Right atrium auricular region (tissue), 2 donors: ENCODE measurements around the gene ETF1. TPM values are rescaled to one million over a fixed set of nuclear protein-coding genes. Genes with fewer than 3 reads are reported as not detected.

Source experiments
- DNase-seq: peaks from one replicate; pipeline ENCODE4 v3.0.0-alpha.2; 2019; ENCODE audit warnings: low spot score
- H3K27ac ChIP-seq, 2 donors: fragments of 200-600 bp; sonication (generic); 1 replicate in 1 of 2; 2 replicates in 1 of 2; pipeline ENCODE4 v1.5.1; 2016 to 2019
- H3K27me3 ChIP-seq, 2 donors: fragments of 200-600 bp; sonication (generic); one replicate each; pipeline versions ENCODE4 v1.5.1 to v1.6.0; 2017 to 2019
- H3K36me3 ChIP-seq: fragments of 200-600 bp; sonication (generic); one replicate; pipeline ENCODE4 v1.5.1; 2016
- H3K4me1 ChIP-seq, 2 donors: fragments of 200-600 bp; sonication (generic); one replicate each; pipeline versions ENCODE4 v1.5.1 to v1.6.0; 2017 to 2019
- H3K4me3 ChIP-seq, 2 donors: fragments of 200-600 bp; sonication (generic); 1 replicate in 1 of 2; 2 replicates in 1 of 2; pipeline ENCODE4 v1.5.1; 2017 to 2019; ENCODE audit warnings: mild to moderate bottlenecking in 1 of 2, moderate library complexity in 1 of 2
- H3K9me3 ChIP-seq, 2 donors: fragments of 200-600 bp; sonication (generic); one replicate each; pipeline ENCODE4 v1.5.1; 2019
- total RNA-seq, 2 donors: library from RNA; depleted of rRNA; stranded (reverse); fragments of >200 nt; gene quantifications; one replicate each; pipeline ENCODE4 v1.1.0, GENCODE V29; 2016
- TF ChIP-seq, protein P1 (sequence below), 2 donors: fragments of 200-600 bp; sonication (generic); IDR thresholded peaks; one replicate each; pipeline ENCODE4 v1.5.1; 2019; ENCODE audit warnings: antibody characterized with exemption in 2 of 2

ETF1 gene
- total RNA-seq, 2 donors from 2014 or later: 62.0 to 64.1 TPM

DNA sequence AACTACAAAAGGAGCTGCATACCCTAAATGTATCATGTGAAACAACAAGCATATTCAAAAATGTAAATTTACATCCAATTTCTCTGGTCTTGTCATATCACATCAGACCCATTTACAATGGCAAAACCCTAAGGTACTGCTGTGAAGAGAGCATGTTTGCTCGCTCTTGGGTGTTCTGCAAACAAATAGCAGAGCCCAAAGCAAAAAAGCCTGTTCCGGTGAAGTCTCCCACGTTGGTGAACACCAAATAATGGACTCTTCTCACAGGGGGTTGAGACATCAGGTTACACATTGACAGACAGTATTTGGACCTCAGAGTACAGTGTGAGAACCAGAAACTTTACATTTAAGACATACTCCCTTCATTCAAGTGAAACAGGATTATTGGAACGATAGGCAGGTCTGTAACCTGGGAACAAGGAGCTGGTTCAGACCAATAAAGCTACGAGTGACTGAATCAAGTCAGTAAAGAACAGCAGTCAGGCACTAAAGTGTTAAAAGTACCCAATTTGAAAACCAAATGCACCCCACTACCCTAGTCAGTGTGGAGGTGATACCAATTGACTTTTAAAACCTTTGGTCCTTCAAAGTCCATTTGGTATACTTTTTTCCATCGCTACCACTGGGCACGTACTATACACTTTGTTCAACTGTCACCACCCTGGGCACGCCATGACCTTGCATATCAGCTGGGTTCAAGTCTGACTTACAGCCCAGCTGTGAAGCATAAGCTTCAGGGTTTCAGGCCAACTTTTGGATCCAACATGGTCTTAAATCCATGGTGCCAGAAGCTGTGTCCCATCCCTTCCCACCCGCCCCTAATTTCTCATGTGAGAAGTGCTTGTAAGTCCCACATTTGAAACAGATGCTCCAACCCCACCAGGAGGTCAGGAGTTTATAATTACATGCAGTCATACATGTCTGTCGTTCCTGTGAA, 36.4 kb downstream of the ETF1 start:
- Histone ChIP-seq H3K9me3 (no peaks in the 10 kb centered on the region), H3K36me3 (peaks cover 46% of the 10 kb centered on the region), H3K4me1 (peaks cover 0 to 14% of the 10 kb centered on the region in 2 donors), H3K4me3 (no peak overlapping the region), H3K27ac (no peak overlapping the region), H3K27me3 (no peaks in the 10 kb centered on the region)
- TF ChIP-seq, protein P1, sequence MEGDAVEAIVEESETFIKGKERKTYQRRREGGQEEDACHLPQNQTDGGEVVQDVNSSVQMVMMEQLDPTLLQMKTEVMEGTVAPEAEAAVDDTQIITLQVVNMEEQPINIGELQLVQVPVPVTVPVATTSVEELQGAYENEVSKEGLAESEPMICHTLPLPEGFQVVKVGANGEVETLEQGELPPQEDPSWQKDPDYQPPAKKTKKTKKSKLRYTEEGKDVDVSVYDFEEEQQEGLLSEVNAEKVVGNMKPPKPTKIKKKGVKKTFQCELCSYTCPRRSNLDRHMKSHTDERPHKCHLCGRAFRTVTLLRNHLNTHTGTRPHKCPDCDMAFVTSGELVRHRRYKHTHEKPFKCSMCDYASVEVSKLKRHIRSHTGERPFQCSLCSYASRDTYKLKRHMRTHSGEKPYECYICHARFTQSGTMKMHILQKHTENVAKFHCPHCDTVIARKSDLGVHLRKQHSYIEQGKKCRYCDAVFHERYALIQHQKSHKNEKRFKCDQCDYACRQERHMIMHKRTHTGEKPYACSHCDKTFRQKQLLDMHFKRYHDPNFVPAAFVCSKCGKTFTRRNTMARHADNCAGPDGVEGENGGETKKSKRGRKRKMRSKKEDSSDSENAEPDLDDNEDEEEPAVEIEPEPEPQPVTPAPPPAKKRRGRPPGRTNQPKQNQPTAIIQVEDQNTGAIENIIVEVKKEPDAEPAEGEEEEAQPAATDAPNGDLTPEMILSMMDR (IDR thresholded peaks at IDR 0.05): no peak
- DNase-seq: no peak

- peak overlapping the region in 1 of 2 donors; percentile 27 for H3K27ac ChIP-seq
- H3K9me3 ChIP-seq: no peaks in the 10 kb centered on the region
- TF ChIP-seq, protein P1 (IDR thresholded peaks at IDR 0.05): no peak
- no peaks in the 10 kb centered on the region for H3K27me3 ChIP-seq
- peaks cover 27% of the 10 kb centered on the region for H3K36me3 ChIP-seq
- no peak for DNase-seq
- H3K4me3 ChIP-seq: no peak overlapping the region
- H3K4me1 ChIP-seq: peaks cover 0 to 14% of the 10 kb centered on the region in 2 donors
These were observed 38.2 kb downstream of the ETF1 start for GRCh38 chr5:138504799-138505198.

GRCh38 chr5:138503487-138504270, 39.4 kb downstream of the ETF1 start:
- H3K4me3 ChIP-seq: no peak overlapping the region
- TF ChIP-seq, protein P1 (IDR thresholded peaks at IDR 0.05): peak; percentile 46 to 80
- no peaks in the 10 kb centered on the region for H3K27me3 ChIP-seq
- no peaks in the 10 kb centered on the region for H3K9me3 ChIP-seq
- H3K4me1 ChIP-seq: peaks cover 0 to 14% of the 10 kb centered on the region in 2 donors
- peak overlapping the region in 1 of 2 donors; percentile 27 for H3K27ac ChIP-seq
- DNase-seq: no peak
- H3K36me3 ChIP-seq: peaks cover 19% of the 10 kb centered on the region

- no peak overlapping the region for H3K27ac ChIP-seq
- no peak overlapping the region for H3K4me3 ChIP-seq
- peaks cover 7% of the 10 kb centered on the region for H3K36me3 ChIP-seq
- DNase-seq: no peak
- TF ChIP-seq, protein P1 (IDR thresholded peaks at IDR 0.05): no peak
- H3K27me3 ChIP-seq: no peaks in the 10 kb centered on the region
- no peaks in the 10 kb centered on the region for H3K9me3 ChIP-seq
- H3K4me1 ChIP-seq: peaks cover 0 to 14% of the 10 kb centered on the region in 2 donors
These were observed 40.5 kb downstream of the ETF1 start for GRCh38 chr5:138502521-138502920.

DNA sequence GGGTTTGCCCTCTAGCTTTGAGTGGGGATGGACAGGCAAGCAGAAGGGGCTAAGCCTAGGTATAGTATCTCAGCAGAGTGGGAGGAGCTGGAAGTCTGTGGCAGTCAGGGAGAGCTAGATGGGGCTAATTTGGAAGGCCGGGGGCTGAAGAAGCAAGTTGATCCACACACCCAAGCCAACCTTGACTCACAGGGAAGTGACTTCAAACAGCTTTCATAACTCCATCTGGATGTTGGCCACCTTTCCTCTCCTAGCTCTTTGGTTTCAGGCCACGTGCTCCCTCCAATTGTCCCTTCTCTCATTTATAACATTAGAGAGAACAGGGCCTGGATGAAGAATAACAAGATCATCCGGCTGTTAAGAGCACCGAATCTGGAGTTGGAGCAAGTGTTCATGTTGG, 40.9 kb downstream of the ETF1 start:
- no peaks in the 10 kb centered on the region for H3K27me3 ChIP-seq
- no peak for DNase-seq
- peaks cover 0 to 14% of the 10 kb centered on the region in 2 donors for H3K4me1 ChIP-seq
- no peak overlapping the region for H3K27ac ChIP-seq
- TF ChIP-seq, protein P1 (IDR thresholded peaks at IDR 0.05): no peak
- H3K4me3 ChIP-seq: no peak overlapping the region
- no peaks in the 10 kb centered on the region for H3K9me3 ChIP-seq
- peaks cover 4% of the 10 kb centered on the region for H3K36me3 ChIP-seq
